Activated T-cell treated with anti-CD3 and anti-CD28 coated beads for 24 hours (primary cell): ENCODE data around the gene ATAD3C.
"Not testable (repeated sequence)": the region's sequence is repeated elsewhere in the genome, so short reads cannot be mapped to it uniquely, and the experiment has no call there.

Experiments used
- DNase-seq: peaks from one replicate; pipeline ENCODE4 v3.0.0-alpha.2; 2020; ENCODE audit warnings: low read depth

Gene ATAD3C

DNA sequence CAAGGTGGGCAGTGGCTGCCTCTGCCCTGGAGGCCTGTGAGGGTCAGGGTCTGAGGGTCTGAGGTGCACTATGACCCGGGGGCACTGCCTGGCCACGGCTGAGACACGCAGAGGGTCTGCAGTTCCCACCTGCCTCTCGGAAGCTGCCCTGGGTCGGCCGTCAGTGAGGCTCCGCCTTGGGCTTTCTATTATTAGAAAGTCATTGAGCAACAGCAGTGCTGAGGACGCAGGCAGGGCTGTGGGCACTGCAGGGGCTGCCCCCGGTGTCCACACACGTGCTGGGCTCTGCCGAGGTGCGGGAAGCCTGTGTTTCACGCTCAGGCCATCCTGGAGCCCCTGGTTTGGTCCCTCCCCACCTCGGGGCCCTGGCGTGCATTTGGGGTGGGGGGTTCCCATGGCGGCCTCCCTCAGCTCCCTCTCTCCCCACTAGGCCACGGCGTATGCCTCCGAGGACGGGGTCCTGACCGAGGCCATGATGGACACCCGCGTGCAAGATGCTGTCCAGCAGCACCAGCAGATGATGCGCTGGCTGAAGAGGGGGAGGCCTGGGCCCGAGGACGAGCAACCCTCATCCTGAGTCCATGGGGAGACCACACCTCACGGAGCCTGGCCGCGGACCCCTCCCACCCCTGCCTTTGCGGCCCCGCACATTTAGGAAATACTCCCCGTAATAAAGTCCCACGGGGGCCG is 59.4 kb downstream of the ATAD3C start:
- not testable (repeated sequence) for DNase-seq

DNA sequence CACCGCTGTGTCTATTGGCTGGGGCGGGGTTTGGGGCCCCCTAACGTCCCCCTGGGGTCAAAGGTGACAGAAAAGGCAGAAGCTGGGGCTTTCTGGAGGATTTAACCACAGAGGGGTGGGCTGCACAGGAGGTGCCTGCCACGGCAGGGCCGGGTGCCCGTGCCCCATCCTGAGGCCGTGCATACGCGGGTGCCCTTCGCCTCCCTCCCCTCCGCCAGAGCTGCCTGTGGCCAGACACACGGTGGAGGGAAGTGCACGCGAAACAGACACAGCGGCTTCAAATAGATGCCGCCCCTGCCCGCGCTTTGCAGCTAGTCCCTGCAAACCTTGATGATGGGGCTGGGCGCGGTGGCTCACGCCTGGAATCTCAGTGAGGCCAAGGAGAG is 60.0 kb downstream of the ATAD3C start:
- DNase-seq, result not testable (repeated sequence)

DNA sequence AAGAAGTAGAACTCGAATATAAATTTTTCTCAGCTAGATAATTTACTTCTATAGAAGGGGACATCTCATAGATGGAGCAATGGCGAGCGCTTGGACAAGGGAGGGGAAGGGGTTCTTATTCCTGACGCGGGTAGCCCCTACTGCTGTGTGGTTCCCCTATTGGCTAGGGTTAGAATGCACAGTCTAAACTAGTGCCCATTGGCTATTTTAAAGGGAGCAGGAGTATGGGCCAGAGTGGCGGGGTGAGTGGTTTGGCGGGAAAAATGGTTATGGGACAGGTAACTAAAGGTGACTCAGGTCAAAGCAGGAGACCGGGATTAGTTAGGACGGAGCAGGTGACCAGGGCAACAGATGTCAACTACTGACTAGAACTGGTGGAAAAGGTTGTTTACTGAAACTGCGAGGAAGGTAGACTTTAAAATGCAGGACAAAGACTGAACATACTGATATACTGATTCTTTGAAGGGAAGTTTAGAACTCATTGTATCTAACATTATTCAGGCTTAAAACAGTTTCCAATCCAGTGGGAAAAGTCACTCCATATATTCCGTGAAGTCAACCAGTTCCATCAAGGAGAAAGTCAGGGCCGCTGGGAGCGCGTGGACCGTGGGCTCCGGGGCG is 61.5 kb downstream of the ATAD3C start:
- no peak for DNase-seq

DNA sequence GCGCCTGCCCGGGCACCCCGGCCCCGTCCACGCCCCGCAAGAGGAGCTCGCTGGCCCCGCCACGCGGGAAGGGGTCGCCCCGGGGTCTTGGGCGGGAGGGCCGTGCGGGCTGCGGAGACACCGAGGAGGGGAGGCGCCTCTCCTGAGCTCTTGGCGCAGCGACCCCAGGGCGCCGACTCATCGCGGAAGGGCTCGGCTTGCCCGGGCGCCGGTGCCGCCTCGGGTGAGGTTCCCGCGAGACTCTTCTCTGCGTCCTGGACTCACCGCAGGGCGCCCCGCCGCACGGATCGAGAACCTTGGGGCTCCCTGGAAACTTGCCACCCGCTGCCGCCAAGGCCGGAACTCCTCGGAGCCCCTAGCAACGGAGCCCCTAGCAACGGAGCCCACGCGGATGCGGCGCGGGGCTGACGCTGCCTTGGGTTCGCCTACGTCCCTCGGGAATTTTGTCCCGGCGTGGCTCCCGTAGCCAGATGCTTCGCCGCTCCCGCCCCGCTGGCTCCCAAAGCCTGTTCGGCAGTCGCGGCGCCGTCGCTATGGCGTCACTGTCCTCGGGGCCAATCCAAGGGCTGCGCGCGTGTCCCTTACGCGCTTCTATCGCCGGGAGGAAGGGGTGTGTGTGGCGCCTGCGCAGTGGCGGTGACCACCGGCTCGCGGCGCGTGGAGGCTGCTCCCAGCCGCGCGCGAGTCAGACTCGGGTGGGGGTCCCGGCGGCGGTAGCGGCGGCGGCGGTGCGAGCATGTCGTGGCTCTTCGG is 62.2 kb downstream of the ATAD3C start, which contains the start of gene ATAD3A:
TSS of gene ATAD3A (plus strand) at position 630 of the 753 bp plus-strand sequence. CDS start at position 737, 107 bp downstream.
- peak; percentile 96 for DNase-seq

DNA sequence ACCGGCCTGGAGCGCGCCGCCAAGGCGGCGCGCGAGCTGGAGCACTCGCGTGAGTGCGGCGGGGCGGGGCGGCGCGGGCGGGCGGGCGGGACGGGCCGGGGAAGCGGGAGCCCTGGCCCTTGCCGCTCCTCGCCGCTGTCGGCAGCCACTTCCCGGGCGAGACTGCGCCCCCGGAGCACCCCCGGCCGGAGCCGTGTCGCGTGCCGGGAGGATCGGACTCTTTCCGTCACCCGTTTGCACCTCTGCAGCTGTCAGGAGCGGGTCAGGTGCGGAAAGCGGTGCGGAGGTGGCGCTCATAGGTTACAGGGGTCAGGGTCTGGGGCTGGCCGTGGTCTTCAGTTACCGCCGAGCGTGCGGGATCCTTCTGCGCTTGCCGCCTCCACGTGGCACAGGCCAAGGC is 62.9 kb downstream of the ATAD3C start:
- not testable (repeated sequence) for DNase-seq

DNA sequence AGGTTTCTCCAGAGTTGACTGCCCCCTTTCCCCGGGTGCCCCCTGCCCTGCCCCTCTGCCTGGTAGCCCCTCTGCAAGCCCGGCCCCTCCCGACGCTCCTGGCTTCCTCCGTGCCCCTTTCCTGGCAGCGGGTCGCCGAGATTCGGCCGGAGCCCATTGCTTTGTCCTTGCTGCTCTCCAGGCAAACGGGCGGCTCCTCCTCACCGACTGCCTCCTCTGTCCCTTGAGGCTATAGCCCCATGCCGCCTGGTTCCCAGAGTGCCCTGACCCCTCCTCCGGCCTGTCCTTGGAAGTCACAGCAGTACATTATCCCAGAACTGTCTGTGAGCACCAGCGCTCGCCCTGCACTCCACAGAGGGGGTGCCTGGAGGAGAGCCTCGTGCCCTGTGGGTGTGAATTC is 64.2 kb downstream of the ATAD3C start:
- DNase-seq, result not testable (repeated sequence)

DNA sequence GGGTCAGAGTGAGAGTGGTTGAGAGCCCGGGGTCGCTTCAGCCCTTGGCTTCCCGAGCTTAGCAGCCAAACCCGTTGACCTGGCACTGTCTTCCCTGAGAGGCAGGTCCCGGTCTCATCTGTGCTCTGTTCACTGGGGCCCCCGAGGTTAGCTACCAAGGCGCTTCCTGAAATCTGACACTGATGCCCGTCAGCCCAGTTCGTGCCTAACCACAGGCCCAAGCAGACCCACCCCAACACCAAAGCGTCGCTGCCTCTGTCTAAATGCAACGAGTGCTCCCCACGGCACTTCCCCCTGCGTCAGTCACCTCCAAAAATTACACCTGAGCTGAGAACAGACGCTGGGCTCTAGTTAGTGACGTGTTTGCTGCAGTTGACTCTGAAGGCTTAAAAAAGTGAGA is 64.9 kb downstream of the ATAD3C start:
- not testable (repeated sequence) for DNase-seq

DNA sequence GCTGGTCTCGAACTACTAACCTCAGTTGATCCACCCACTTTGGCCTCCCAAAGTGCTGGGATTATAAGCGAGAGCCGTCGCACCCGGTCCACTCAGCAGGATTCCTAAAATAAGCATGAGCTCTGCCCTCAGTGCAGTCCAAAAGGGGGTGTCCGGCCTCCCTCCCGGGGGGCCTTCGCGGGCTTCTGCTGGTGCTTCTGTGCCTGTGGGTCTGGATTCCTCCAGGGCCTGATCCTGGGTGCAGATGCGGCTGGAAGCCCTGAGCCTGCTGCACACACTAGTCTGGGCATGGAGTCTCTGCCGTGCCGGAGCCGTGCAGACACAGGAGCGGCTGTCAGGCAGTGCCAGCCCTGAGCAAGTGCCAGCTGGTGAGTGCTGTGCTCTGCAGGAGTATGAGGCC is 67.4 kb downstream of the ATAD3C start:
- not testable (repeated sequence) for DNase-seq

DNA sequence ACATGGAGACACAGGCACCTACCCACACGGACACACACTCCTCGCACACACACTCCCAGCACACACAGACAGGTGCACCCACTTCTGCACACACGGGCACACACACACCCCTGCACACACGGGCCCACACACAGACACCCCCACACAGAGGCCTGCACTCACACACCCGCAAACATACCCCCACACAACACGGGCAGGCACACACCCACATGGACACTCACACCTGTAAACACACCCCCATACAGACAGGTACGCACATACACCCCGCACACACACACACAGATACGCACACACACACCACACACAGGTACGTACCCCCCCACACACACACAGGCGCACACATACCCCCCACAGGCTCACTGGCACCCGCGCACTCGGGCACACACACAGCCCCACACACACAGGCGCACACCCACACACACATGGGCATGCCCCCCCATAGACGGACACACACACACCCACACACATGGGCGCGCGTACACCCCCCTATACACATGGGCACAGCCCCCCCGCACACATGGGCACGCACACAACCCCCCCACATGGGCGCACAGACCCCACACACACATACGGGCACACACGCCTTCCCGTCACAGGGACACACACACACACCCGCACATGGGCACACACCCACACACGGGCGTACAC is 68.6 kb downstream of the ATAD3C start:
- no peak for DNase-seq

DNA sequence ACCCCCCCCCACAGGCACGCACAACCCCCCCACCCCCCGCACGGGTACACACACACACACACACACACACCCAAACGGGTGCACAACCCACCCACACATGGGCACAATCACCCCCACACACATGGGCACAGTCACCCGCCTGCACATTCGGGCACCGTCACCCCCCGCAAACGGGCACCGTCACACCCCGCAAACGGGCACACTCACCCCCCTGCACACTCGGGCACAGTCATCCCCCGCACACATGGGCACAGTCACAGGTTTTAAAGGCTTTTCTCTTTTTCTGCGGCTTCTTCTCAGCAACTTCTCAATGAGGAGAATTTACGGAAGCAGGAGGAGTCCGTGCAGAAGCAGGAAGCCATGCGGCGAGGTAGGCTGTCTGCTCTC is 69.1 kb downstream of the ATAD3C start:
- DNase-seq, result not testable (repeated sequence)
